Endothelial cell (in vitro differentiated cells): Measurements from ENCODE around the gene RPL27A. TPM values are rescaled to one million over a fixed set of nuclear protein-coding genes. Genes with fewer than 3 reads are reported as not detected.

Source experiments
- DNase-seq: peaks from one replicate; pipeline ENCODE4 v3.0.0; 2021; ENCODE audit warnings: low spot score
- H3K27ac Mint-ChIP-seq: one replicate; pipeline ENCODE4 v1.8.0; 2021; ENCODE audit warnings: mixed read lengths, inconsistent platforms; ENCODE audit not compliant: unreplicated experiment
- H3K27me3 Mint-ChIP-seq: one replicate; pipeline ENCODE4 v1.8.0; 2021; ENCODE audit warnings: mild to moderate bottlenecking, moderate library complexity, mixed read lengths, inconsistent platforms; ENCODE audit not compliant: unreplicated experiment
- H3K36me3 Mint-ChIP-seq: one replicate; pipeline ENCODE4 v1.8.0; 2021; ENCODE audit warnings: mild to moderate bottlenecking, low read depth, mixed read lengths, inconsistent platforms; ENCODE audit not compliant: unreplicated experiment
- H3K4me1 Mint-ChIP-seq: one replicate; pipeline ENCODE4 v1.8.0; 2021; ENCODE audit warnings: mild to moderate bottlenecking, mixed read lengths, inconsistent platforms; ENCODE audit not compliant: unreplicated experiment
- H3K4me3 Mint-ChIP-seq: one replicate; pipeline ENCODE4 v1.8.0; 2021; ENCODE audit warnings: mild to moderate bottlenecking, mixed read lengths, inconsistent platforms; ENCODE audit not compliant: unreplicated experiment
- H3K9me3 Mint-ChIP-seq: one replicate; pipeline ENCODE4 v1.8.0; 2021; ENCODE audit warnings: mixed read lengths, inconsistent platforms; ENCODE audit not compliant: unreplicated experiment
- CTCF ChIP-seq: fragments of 200-600 bp; sonication (generic); IDR thresholded peaks from one replicate; pipeline ENCODE4 v1.5.0; 2021; ENCODE audit warnings: antibody characterized with exemption; ENCODE audit not compliant: unreplicated experiment
- total RNA-seq: library from RNA; stranded (reverse); fragmentation: NEBNext Ultra II Directional; extraction: Animal tissue kit (Norgen Biotek cat#: 25700); gene quantifications from one replicate; pipeline ENCODE4 v1.2.1, GENCODE V29; 2021; ENCODE audit not compliant: unreplicated experiment

Gene RPL27A
- total RNA-seq, 1 donor from 2014 or later: 1,456 TPM

DNA sequence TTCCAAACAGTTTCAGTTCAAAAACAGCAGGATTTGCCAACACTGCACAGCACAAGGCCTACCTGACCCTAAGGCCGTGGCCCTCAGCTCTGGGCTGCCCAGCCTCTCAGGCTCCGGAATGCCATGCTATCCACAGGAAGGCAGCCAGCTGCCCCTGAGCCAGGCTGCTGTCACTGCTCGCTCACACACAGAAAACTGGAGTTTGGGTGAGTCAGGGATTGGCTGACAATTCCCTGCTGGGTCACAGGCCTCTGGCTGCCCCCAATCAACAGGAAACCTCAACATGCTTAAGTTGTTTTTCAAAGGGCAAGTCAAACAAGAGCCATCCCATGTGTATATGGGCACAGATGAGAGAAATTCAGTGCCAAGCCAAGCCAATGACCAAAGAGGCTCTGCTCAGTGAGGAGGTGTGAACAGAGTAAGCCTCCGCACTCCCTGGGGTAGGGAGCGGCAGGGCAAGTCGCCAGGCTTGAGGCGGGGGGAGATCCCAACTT, 50.2 kb downstream of the RPL27A start:
- H3K36me3 Mint-ChIP-seq: peaks cover 24% of the 10 kb centered on the region
- no peak for DNase-seq
- no peak overlapping the region for H3K27ac Mint-ChIP-seq
- H3K27me3 Mint-ChIP-seq: peaks cover 8% of the 10 kb centered on the region
- H3K4me3 Mint-ChIP-seq: no peak overlapping the region
- TF ChIP-seq CTCF: no peak
- H3K4me1 Mint-ChIP-seq: peaks cover 23% of the 10 kb centered on the region
- H3K9me3 Mint-ChIP-seq: no peaks in the 10 kb centered on the region

DNA sequence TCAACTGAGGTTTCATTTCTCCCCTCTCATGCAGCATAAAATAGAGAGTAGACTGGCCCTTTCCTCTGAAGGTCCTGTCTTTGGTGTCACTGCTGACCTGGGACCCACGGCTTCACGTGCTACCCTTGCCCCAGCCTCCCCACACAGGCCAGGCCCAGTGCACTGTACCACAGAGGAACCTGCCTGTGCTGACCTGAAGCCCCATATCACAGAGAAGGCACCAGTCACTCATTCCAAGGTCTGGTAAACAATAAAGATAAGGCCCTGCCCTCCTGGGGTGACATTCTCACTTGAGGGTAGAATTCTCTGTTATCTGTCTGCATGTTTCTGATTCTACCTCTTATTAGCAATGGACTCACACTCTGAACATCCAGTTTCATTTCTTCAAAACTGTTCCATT, 51.3 kb downstream of the RPL27A start:
- no peak for TF ChIP-seq CTCF
- Mint-ChIP-seq H3K4me3 (no peak overlapping the region), H3K4me1 (peaks cover 23% of the 10 kb centered on the region), H3K27ac (no peak overlapping the region), H3K36me3 (peaks cover 24% of the 10 kb centered on the region), H3K9me3 (no peaks in the 10 kb centered on the region), H3K27me3 (peaks cover 8% of the 10 kb centered on the region)
- no peak for DNase-seq

- Mint-ChIP-seq H3K27ac (no peak overlapping the region), H3K4me1 (peaks cover 23% of the 10 kb centered on the region), H3K9me3 (no peaks in the 10 kb centered on the region), H3K36me3 (peaks cover 18% of the 10 kb centered on the region), H3K27me3 (peaks cover 2% of the 10 kb centered on the region), H3K4me3 (no peak overlapping the region)
- no peak for TF ChIP-seq CTCF
- no peak for DNase-seq
Observed at GRCh38 chr11:8735094-8735493, 52.5 kb downstream of the RPL27A start.

GRCh38 chr11:8739309-8739793, 56.8 kb downstream of the RPL27A start:
- DNase-seq: no peak
- no peaks in the 10 kb centered on the region for H3K27me3 Mint-ChIP-seq
- no peak overlapping the region for H3K4me3 Mint-ChIP-seq
- H3K9me3 Mint-ChIP-seq: no peaks in the 10 kb centered on the region
- TF ChIP-seq CTCF: no peak
- H3K4me1 Mint-ChIP-seq: no peaks in the 10 kb centered on the region
- H3K27ac Mint-ChIP-seq: no peak overlapping the region
- no peaks in the 10 kb centered on the region for H3K36me3 Mint-ChIP-seq

Other genes with a start within 250 kb of the RPL27A start
- 17.9 TPM for gene STK33, start 88.6 kb upstream of the RPL27A start, total RNA-seq
- 11.4 TPM for gene TRIM66, start 127 bp upstream of the RPL27A start, total RNA-seq
- 20.8 TPM for gene AKIP1, start 228.4 kb downstream of the RPL27A start, total RNA-seq